KMS-11 (cell line): ENCODE data around the gene OR10J5.

ENCODE experiments used
- H2AFZ ChIP-seq: fragments of 200-600 bp; sonication (generic); 2 replicates; pipeline ENCODE4 v1.6.1; 2016; ENCODE audit warnings: antibody characterized with exemption, mixed run types, low read depth
- H3K27ac ChIP-seq: fragments of 200-600 bp; sonication (generic); 2 replicates; pipeline ENCODE4 v1.6.1; 2016; ENCODE audit warnings: mild to moderate bottlenecking, mixed run types
- H3K27me3 ChIP-seq: fragments of 200-600 bp; sonication (generic); 2 replicates; pipeline ENCODE4 v1.6.1; 2017; ENCODE audit warnings: mild to moderate bottlenecking, low read depth, mixed run types, moderate library complexity; ENCODE audit not compliant: insufficient read depth
- H3K36me3 ChIP-seq: fragments of 200-600 bp; sonication (generic); 2 replicates; pipeline ENCODE4 v1.6.1; 2017; ENCODE audit warnings: mild to moderate bottlenecking, mixed run types; ENCODE audit not compliant: insufficient read depth
- H3K4me1 ChIP-seq: fragments of 200-600 bp; sonication (generic); 2 replicates; pipeline ENCODE4 v1.6.1; 2016; ENCODE audit warnings: mild to moderate bottlenecking, low read depth, mixed run types; ENCODE audit not compliant: poor library complexity, severe bottlenecking
- H3K4me2 ChIP-seq: fragments of 200-600 bp; sonication (generic); 2 replicates; pipeline ENCODE4 v1.7.0; 2016; ENCODE audit warnings: mild to moderate bottlenecking, mixed run types
- H3K4me3 ChIP-seq: fragments of 200-600 bp; sonication (generic); IDR thresholded peaks from 2 replicates; pipeline ENCODE4 v1.6.1; 2017; ENCODE audit warnings: low read depth, low read length, mixed read lengths; ENCODE audit not compliant: insufficient read depth
- H3K79me2 ChIP-seq: fragments of 200-600 bp; sonication (generic); 2 replicates; pipeline ENCODE4 v1.6.1; 2016; ENCODE audit warnings: low read depth, mixed run types; ENCODE audit not compliant: insufficient read depth
- H3K9ac ChIP-seq: fragments of 200-600 bp; sonication (generic); 2 replicates; pipeline ENCODE4 v1.6.1; 2016; ENCODE audit warnings: mild to moderate bottlenecking, mixed run types
- H4K20me1 ChIP-seq: fragments of 200-600 bp; sonication (generic); 2 replicates; pipeline ENCODE4 v1.6.1; 2016; ENCODE audit warnings: mild to moderate bottlenecking, mixed run types; ENCODE audit not compliant: insufficient read depth
- TF ChIP-seq, protein P1 (sequence below): fragments of 200-600 bp; sonication (generic); conservative IDR thresholded peaks from 2 replicates; pipeline ENCODE4 v1.6.1; 2017; ENCODE audit warnings: low read depth, mild to moderate bottlenecking, antibody characterized with exemption, low read length, moderate library complexity, mixed read lengths

OR10J5 gene, protein sequence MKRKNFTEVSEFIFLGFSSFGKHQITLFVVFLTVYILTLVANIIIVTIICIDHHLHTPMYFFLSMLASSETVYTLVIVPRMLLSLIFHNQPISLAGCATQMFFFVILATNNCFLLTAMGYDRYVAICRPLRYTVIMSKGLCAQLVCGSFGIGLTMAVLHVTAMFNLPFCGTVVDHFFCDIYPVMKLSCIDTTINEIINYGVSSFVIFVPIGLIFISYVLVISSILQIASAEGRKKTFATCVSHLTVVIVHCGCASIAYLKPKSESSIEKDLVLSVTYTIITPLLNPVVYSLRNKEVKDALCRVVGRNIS

DNA sequence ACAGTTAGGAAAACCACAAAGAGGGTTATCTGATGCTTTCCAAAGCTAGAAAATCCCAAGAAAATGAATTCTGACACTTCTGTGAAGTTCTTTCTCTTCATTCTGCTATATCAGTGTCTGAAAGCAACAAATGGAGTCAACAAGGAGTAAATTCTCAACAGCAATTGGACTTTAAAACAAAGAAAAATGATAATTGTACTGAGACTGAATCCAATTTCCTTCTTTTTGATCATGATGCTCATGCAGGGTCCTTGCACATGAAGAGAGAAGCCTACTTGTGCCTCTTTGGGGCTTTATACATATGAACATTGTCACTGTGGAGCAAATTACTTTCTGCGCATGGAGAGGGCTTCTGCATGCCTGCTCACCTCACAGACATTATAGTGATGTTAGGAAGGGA lies at the start of gene OR10J5:
Gene OR10J5 (minus strand): TSS at position 101 of the 400 bp plus-strand sequence. CDS start 0 bp downstream, at position 101.
- Histone ChIP-seq H3K27me3 (no peaks in the 10 kb centered on the region), H4K20me1 (no peaks in the 10 kb centered on the region), H3K36me3 (no peaks in the 10 kb centered on the region), H3K4me2 (no peak within 1 kb of the TSS), H3K9ac (no peak within 1 kb of the TSS), H3K4me1 (no peaks in the 10 kb centered on the region), H3K4me3 (no peak within 1 kb of the TSS), H3K79me2 (no peaks in the 10 kb centered on the region), H2AFZ (no peak within 1 kb of the TSS), H3K27ac (no peak within 1 kb of the TSS)
- TF ChIP-seq, protein P1, sequence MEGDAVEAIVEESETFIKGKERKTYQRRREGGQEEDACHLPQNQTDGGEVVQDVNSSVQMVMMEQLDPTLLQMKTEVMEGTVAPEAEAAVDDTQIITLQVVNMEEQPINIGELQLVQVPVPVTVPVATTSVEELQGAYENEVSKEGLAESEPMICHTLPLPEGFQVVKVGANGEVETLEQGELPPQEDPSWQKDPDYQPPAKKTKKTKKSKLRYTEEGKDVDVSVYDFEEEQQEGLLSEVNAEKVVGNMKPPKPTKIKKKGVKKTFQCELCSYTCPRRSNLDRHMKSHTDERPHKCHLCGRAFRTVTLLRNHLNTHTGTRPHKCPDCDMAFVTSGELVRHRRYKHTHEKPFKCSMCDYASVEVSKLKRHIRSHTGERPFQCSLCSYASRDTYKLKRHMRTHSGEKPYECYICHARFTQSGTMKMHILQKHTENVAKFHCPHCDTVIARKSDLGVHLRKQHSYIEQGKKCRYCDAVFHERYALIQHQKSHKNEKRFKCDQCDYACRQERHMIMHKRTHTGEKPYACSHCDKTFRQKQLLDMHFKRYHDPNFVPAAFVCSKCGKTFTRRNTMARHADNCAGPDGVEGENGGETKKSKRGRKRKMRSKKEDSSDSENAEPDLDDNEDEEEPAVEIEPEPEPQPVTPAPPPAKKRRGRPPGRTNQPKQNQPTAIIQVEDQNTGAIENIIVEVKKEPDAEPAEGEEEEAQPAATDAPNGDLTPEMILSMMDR = no peak

DNA sequence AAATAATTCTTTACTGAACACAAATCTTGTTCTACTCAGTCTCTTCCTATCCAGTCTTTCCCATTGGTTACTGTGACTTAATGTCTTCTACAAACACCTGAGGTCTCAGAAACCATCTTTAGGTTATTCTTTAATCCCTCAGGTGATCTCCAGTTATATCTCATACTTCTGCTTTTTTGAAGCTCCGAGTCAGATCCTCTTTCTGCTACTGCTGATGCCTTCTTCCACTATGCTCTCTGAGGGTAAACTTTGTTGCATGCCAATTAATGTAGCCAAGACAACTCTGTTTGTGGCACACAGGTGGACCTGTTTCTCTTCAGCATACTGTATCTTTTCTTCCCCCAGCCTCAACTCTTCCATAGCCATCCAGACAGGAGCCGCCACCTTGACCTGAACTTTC lies 48.7 kb upstream of the OR10J5 start:
- Histone ChIP-seq H3K36me3 (no peaks in the 10 kb centered on the region), H2AFZ (no peak overlapping the region), H3K9ac (no peak overlapping the region), H4K20me1 (no peaks in the 10 kb centered on the region), H3K79me2 (no peaks in the 10 kb centered on the region), H3K4me1 (no peaks in the 10 kb centered on the region), H3K27me3 (no peaks in the 10 kb centered on the region), H3K27ac (no peak overlapping the region), H3K4me2 (no peak overlapping the region), H3K4me3 (no peak overlapping the region)
- TF ChIP-seq, protein P1 = no peak

DNA sequence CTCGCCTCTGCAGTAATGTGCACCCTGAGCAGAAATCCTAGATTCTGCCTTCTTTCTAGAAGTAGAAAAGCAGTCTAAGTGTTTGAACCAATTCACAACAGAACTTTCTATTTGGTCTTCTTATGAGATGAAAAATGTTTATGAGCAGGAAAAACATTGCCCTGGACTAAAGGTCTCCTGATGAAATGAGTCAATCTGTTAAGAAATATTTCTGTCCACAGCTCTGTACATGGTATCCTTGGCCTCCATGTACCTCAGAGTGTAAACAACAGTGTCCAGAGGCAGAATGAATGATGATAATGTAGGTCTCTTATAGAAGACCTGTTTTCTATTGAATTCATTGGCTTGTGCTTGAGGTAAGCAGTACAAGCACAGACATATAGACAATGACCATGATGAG lies 45.6 kb upstream of the OR10J5 start:
- H2AFZ ChIP-seq = no peak overlapping the region
- no peak overlapping the region for H3K4me3 ChIP-seq
- H3K79me2 ChIP-seq = no peaks in the 10 kb centered on the region
- H4K20me1 ChIP-seq = no peaks in the 10 kb centered on the region
- H3K27me3 ChIP-seq = no peaks in the 10 kb centered on the region
- TF ChIP-seq, protein P1 = no peak
- H3K4me1 ChIP-seq = no peaks in the 10 kb centered on the region
- H3K9ac ChIP-seq = no peak overlapping the region
- no peak overlapping the region for H3K4me2 ChIP-seq
- H3K27ac ChIP-seq = no peak overlapping the region
- H3K36me3 ChIP-seq = no peaks in the 10 kb centered on the region

DNA sequence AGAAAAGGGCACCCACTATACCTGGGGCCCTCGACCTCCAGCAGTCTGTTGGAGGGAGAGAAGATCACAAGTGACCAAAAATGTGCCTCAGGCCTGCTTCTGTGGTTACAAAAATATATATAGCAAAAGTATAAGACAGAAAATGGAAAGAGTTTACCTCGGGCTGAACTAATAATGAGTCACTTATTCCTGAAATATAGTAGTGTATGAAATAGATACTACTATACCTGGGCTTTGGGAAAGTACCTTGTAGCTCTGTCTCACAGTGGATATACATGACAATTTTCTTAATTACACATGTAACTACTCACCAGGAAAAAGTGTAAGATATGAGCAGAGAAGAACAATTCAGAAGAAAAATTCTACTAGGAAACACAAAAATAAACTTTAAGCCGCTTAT lies 44.5 kb upstream of the OR10J5 start:
- Histone ChIP-seq H3K9ac (no peak overlapping the region), H3K27ac (no peak overlapping the region), H3K4me1 (no peaks in the 10 kb centered on the region), H3K79me2 (no peaks in the 10 kb centered on the region), H2AFZ (no peak overlapping the region), H3K4me3 (no peak overlapping the region), H4K20me1 (no peaks in the 10 kb centered on the region), H3K4me2 (no peak overlapping the region), H3K27me3 (no peaks in the 10 kb centered on the region), H3K36me3 (no peaks in the 10 kb centered on the region)
- TF ChIP-seq, protein P1 = no peak
